HepG2 (cell line): ENCODE measurements around the gene ALKBH5. TPM values are rescaled to one million over a fixed set of nuclear protein-coding genes. Genes with fewer than 3 reads are reported as not detected.

Experiments used
- ATAC-seq: fragments of 200-7000 bp; cut with Tn5 transposase; 3 replicates; pipeline ENCODE4 v1.9.1; 2020; ENCODE audit warnings: mild to moderate bottlenecking, moderate library complexity
- BruUV-seq: library from RNA; stranded (reverse); fragments of 400-500 nt; replicated peaks from 2 replicates; lab custom pipeline; 2021; lab: Mats Ljungman, UMichigan
- CTCF ChIA-PET: fragments of 300-600 bp; formaldehyde crosslinking; extraction: SDS; loops from one replicate; lab custom pipeline; 2021; ENCODE audit warnings: low total read pairs, inconsistent platforms, low intra/inter-chr PET ratio; lab: Yijun Ruan, JAX
- POLR2A ChIA-PET: fragments of 350-600 bp; sonication (Branson Sonifier 250); formaldehyde crosslinking; loops from one replicate; lab custom pipeline; 2020; ENCODE audit warnings: antibody characterized with exemption, inconsistent platforms; lab: Yijun Ruan, JAX
- DNase-seq: peaks from one replicate; pipeline ENCODE4 v3.0.0-alpha.2; 2015; ENCODE audit warnings: low spot score
- FAIRE-seq: peaks from 3 replicates; lab custom pipeline; 2011; peaks lifted over from hg19 to GRCh38; lab: Jason Lieb, UNC
- H2AFZ ChIP-seq: one replicate; pipeline ENCODE4 v1.6.1; 2011; ENCODE audit warnings: low read length, inconsistent platforms
- H3K27ac ChIP-seq: fragments of 300-600 bp; 3 replicates; pipeline ENCODE4 v1.8.0; 2011; ENCODE audit warnings: mixed run types, mild to moderate bottlenecking, mixed read lengths, low read length, inconsistent platforms; ENCODE audit not compliant: insufficient read depth; ENCODE audit errors: extremely low read length
- H3K27me3 ChIP-seq, 2 experiments: fragments of 200-600 bp in 1 of 2; 2 replicates in 1 of 2; 3 replicates in 1 of 2; pipeline versions ENCODE4 v1.6.0 to v1.8.0; 2011; ENCODE audit warnings: low read length in 2 of 2, mild to moderate bottlenecking in 2 of 2, moderate library complexity in 2 of 2, inconsistent platforms in 1 of 2; ENCODE audit not compliant: insufficient read depth in 2 of 2, control insufficient read depth in 1 of 2
- H3K36me3 ChIP-seq, 2 experiments: fragments of 200-600 bp in 1 of 2; replicated peaks in 1 of 2; 2 replicates in 1 of 2; 3 replicates in 1 of 2; pipeline versions ENCODE4 v1.5.1 to v1.8.0; 2011; ENCODE audit warnings: low read length in 2 of 2, inconsistent platforms in 1 of 2; ENCODE audit not compliant: insufficient read depth in 2 of 2, control insufficient read depth in 1 of 2
- H3K4me1 ChIP-seq: 2 replicates; pipeline ENCODE4 v1.5.1; 2012; ENCODE audit warnings: low read length, inconsistent platforms; ENCODE audit not compliant: insufficient read depth
- H3K4me2 ChIP-seq: 2 replicates; pipeline ENCODE4 v1.6.0; 2011; ENCODE audit warnings: low read depth, low read length, inconsistent platforms
- H3K4me3 ChIP-seq, 3 experiments: fragments of 200-600 bp in 1 of 3; sonication (generic), shearing (Covaris generic) in 1 of 3; replicated peaks in 1 of 3; 2 replicates each; pipeline ENCODE4 v1.5.1; 2011 to 2016; ENCODE audit warnings: low read length in 3 of 3, inconsistent platforms in 2 of 3, low read depth in 2 of 3, mild to moderate bottlenecking in 2 of 3, control low read depth in 1 of 3, mixed read lengths in 1 of 3; ENCODE audit not compliant: insufficient read depth in 1 of 3
- H3K79me2 ChIP-seq: one replicate; pipeline ENCODE4 v1.6.1; 2011; ENCODE audit warnings: low read length, inconsistent platforms; ENCODE audit not compliant: insufficient read depth
- H3K9ac ChIP-seq: 2 replicates; pipeline ENCODE4 v1.6.0; 2011; ENCODE audit warnings: mild to moderate bottlenecking, low read depth, low read length, inconsistent platforms; ENCODE audit not compliant: insufficient read depth
- H3K9me3 ChIP-seq: 2 replicates; pipeline ENCODE4 v1.5.1; 2012; ENCODE audit warnings: mild to moderate bottlenecking, low read length
- H4K20me1 ChIP-seq: 2 replicates; pipeline ENCODE4 v1.6.0; 2011; ENCODE audit warnings: inconsistent platforms, mild to moderate bottlenecking, low read length, moderate library complexity; ENCODE audit not compliant: insufficient read depth
- AGO1 ChIP-seq: fragments of 200-400 bp; formaldehyde crosslinking; IDR thresholded peaks from 2 replicates; pipeline ENCODE4 v1.6.1; 2017; ENCODE audit warnings: mild to moderate bottlenecking, low read depth, low read length, moderate library complexity; ENCODE audit not compliant: poor library complexity, severe bottlenecking
- FOXA1 ChIP-seq, 2 experiments: fragments of 450-650 bp in 1 of 2; sonication (generic) in 1 of 2; formaldehyde crosslinking in 1 of 2; IDR thresholded peaks; 2 replicates each; pipeline versions ENCODE4 v1.4.0 to v1.6.1; 2016 to 2020; ENCODE audit warnings: missing genetic modification reagents in 1 of 2
- SIN3B ChIP-seq: fragments of 150-350 bp; IDR thresholded peaks from 2 replicates; pipeline ENCODE4 v1.6.1; 2014; ENCODE audit warnings: low read length
- SOX5 ChIP-seq: IDR thresholded peaks from 2 replicates; pipeline ENCODE4 v1.6.1; 2016; ENCODE audit warnings: borderline replicate concordance
- ZBTB42 ChIP-seq: sonication (generic); formaldehyde crosslinking; IDR thresholded peaks from 2 replicates; pipeline ENCODE4 v1.5.0; 2020; ENCODE audit warnings: mild to moderate bottlenecking, missing genetic modification reagents
- ZNF354B ChIP-seq: sonication (generic); formaldehyde crosslinking; IDR thresholded peaks from 2 replicates; pipeline ENCODE4 v1.8.0; 2022; ENCODE audit warnings: mild to moderate bottlenecking, missing genetic modification reagents
- ZNF510 ChIP-seq: sonication (generic); formaldehyde crosslinking; IDR thresholded peaks from 2 replicates; pipeline ENCODE4 v1.4.0; 2020; ENCODE audit warnings: low read depth, mild to moderate bottlenecking, missing genetic modification reagents
- in situ Hi-C: cut with HindIII; loops from 2 replicates; pipeline ENCODE4 v1.10.0; 2017; ENCODE audit warnings: low pct_unique_long_range_greater_than_20kb; ENCODE audit not compliant: extremely low pct_ligation_motif_present
- intact Hi-C: fragments of 100-400 bp; cut with micrococcal nuclease; formaldehyde crosslinking; loops from one replicate; pipeline ENCODE4 v1.10.0; 2022; ENCODE audit not compliant: unreplicated experiment
- polyA plus RNA-seq, 8 experiments: library from polyadenylated mRNA; depleted of rRNA in 3 of 8; stranded (reverse) in 7 of 8; unstranded in 1 of 8; fragments of >200 nt; fragmentation: Illumina TruSeq in 4 of 8; extraction: Trizol in 4 of 8; gene quantifications; 2 replicates each; pipeline versions ENCODE4 v1.2.1 to v1.2.3, GENCODE V29; 2011 to 2016; ENCODE audit warnings: low read depth in 4 of 8, missing spikeins in 1 of 8, mixed read lengths in 1 of 8; ENCODE audit not compliant: insufficient read depth in 1 of 8
- total RNA-seq, 5 experiments: library from RNA; depleted of rRNA; stranded (reverse); fragments of >200 nt; fragmentation: Illumina TruSeq; extraction: Trizol; gene quantifications; 2 replicates each; pipeline ENCODE4 v1.2.3, GENCODE V29; 2016; ENCODE audit warnings: low read depth in 1 of 5
- TF ChIP-seq, protein P1 (sequence below): sonication (generic); formaldehyde crosslinking; IDR thresholded peaks from 2 replicates; pipeline ENCODE4 v1.9.0; 2022; ENCODE audit warnings: missing genetic modification reagents, mild to moderate bottlenecking, borderline replicate concordance
- TF ChIP-seq, protein P2 (sequence below): sonication (generic); formaldehyde crosslinking; IDR thresholded peaks from 2 replicates; pipeline ENCODE4 v1.9.0; 2021; ENCODE audit warnings: missing genetic modification reagents, borderline replicate concordance
- TF ChIP-seq, protein P3 (sequence below): sonication (generic); formaldehyde crosslinking; IDR thresholded peaks from 2 replicates; pipeline ENCODE4 v1.4.0; 2020; ENCODE audit warnings: mild to moderate bottlenecking, missing genetic modification reagents

ALKBH5 gene
- total and polyA plus RNA-seq, 2 of the 13 experiments (the other 11 are each of a cell fraction or from before 2014, with no cell fraction given): 68.9 to 76.9 TPM

DNA sequence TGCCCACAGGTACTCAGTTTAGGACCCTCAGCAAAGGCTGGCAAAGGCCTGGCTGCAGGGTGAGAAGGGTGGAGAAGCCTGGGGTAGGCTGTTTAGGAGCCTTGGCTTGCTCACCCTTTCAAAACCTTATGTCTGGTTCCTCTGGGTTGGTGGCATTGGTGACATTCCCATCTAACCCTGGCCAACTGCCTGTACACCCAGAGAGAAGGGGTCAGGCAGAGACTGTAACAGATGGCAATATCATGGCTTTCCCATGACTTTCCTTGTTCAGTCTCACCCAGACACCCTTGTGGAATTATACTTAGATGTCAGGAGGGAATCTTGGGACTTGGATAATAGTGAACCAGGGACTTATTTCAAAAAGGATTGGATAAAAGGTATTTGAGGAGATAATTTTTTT, 23.3 kb downstream of the ALKBH5 start:
- no peak overlapping the region for H3K4me3 ChIP-seq
- POLR2A ChIA-PET: no interaction called here
- peaks cover 17% of the 10 kb centered on the region for H3K4me1 ChIP-seq
- H3K27ac ChIP-seq: no peak overlapping the region
- peaks cover 34 to 76% of the 10 kb centered on the region in 2 experiments for H3K36me3 ChIP-seq
- H2AFZ ChIP-seq: no peak overlapping the region
- DNase-seq (no peak), FAIRE-seq (no peak), ATAC-seq (no peak)
- no peaks in the 10 kb centered on the region for H3K27me3 ChIP-seq
- intact Hi-C loops (no loop called here), in situ Hi-C loops (no loop called here)
- peaks cover 33% of the 10 kb centered on the region for H4K20me1 ChIP-seq
- TF ChIP-seq SIN3B (no peak), ZNF510 (CRISPR knock-in tag) (no peak), AGO1 (no peak), FOXA1 (IDR thresholded peaks at IDR 0.05) (no peak), FOXA1 (CRISPR knock-in tag; IDR thresholded peaks at IDR 0.05) (no peak), ZBTB42 (CRISPR knock-in tag) (no peak), ZNF354B (CRISPR knock-in tag) (no peak), SOX5 (CRISPR knock-in tag) (no peak)
- TF ChIP-seq, protein P1, sequence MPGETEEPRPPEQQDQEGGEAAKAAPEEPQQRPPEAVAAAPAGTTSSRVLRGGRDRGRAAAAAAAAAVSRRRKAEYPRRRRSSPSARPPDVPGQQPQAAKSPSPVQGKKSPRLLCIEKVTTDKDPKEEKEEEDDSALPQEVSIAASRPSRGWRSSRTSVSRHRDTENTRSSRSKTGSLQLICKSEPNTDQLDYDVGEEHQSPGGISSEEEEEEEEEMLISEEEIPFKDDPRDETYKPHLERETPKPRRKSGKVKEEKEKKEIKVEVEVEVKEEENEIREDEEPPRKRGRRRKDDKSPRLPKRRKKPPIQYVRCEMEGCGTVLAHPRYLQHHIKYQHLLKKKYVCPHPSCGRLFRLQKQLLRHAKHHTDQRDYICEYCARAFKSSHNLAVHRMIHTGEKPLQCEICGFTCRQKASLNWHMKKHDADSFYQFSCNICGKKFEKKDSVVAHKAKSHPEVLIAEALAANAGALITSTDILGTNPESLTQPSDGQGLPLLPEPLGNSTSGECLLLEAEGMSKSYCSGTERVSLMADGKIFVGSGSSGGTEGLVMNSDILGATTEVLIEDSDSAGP: no peak
- TF ChIP-seq, protein P2, sequence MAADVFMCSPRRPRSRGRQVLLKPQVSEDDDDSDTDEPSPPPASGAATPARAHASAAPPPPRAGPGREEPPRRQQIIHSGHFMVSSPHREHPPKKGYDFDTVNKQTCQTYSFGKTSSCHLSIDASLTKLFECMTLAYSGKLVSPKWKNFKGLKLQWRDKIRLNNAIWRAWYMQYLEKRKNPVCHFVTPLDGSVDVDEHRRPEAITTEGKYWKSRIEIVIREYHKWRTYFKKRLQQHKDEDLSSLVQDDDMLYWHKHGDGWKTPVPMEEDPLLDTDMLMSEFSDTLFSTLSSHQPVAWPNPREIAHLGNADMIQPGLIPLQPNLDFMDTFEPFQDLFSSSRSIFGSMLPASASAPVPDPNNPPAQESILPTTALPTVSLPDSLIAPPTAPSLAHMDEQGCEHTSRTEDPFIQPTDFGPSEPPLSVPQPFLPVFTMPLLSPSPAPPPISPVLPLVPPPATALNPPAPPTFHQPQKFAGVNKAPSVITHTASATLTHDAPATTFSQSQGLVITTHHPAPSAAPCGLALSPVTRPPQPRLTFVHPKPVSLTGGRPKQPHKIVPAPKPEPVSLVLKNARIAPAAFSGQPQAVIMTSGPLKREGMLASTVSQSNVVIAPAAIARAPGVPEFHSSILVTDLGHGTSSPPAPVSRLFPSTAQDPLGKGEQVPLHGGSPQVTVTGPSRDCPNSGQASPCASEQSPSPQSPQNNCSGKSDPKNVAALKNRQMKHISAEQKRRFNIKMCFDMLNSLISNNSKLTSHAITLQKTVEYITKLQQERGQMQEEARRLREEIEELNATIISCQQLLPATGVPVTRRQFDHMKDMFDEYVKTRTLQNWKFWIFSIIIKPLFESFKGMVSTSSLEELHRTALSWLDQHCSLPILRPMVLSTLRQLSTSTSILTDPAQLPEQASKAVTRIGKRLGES: no peak
- TF ChIP-seq, protein P3, sequence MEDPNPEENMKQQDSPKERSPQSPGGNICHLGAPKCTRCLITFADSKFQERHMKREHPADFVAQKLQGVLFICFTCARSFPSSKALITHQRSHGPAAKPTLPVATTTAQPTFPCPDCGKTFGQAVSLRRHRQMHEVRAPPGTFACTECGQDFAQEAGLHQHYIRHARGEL (CRISPR knock-in tag): no peak
- H3K9me3 ChIP-seq: no peaks in the 10 kb centered on the region
- H3K4me2 ChIP-seq: no peak overlapping the region
- H3K79me2 ChIP-seq: peaks cover 22% of the 10 kb centered on the region
- H3K9ac ChIP-seq: no peak overlapping the region
- BruUV-seq: no TSS peak
- CTCF ChIA-PET: no interaction called here
